ENCODE measurements around the gene RPP38. TPM values are rescaled to one million over a fixed set of nuclear protein-coding genes. Genes with fewer than 3 reads are reported as not detected.

Gene RPP38
- total RNA-seq, 2 experiments from 2014 or later: 12.9 to 14.9 TPM

- peaks cover 59% of the 10 kb centered on the region for H3K36me3 ChIP-seq (ENCODE audit: insufficient read depth, low read length)
- ChIA-PET CTCF (interaction anchor here (1.1 kb wide), 1 partner anchor 119 kb away, joined by 3 read pairs; no protein-coding TSS in a partner anchor), POLR2A (no interaction called here)
- peaks cover 4% of the 10 kb centered on the region for H3K4me1 ChIP-seq (ENCODE audit: insufficient read depth, low read length)
- Mint-ChIP-seq H3K4me3 (no peak overlapping the region), H3K36me3 (ENCODE audit: low read depth) (peaks cover 50% of the 10 kb centered on the region), H3K27ac (peak overlapping the region; percentile 59), H3K27me3 (no peaks in the 10 kb centered on the region), H3K9me3 (no peaks in the 10 kb centered on the region), H3K4me1 (ENCODE audit: low read depth) (peaks cover 22% of the 10 kb centered on the region)
- ATAC-seq (ENCODE audit: poor library complexity) (no peak), DNase-seq (no peak)
- H3K4me3 ChIP-seq (ENCODE audit: low read length): no peak overlapping the region
- H3K27me3 ChIP-seq (ENCODE audit: control insufficient read depth in 1 of 2, insufficient read depth in 2 of 2, low read length in 2 of 2): no peaks in the 10 kb centered on the region
- TF ChIP-seq CTCF (IDR thresholded peaks at IDR 0.05): no peak
- intact Hi-C loops (cut with DNase I, micrococcal nuclease): no loop called here
- H3K27ac ChIP-seq (ENCODE audit: low read depth in 1 of 2, low read length in 2 of 2): no peak overlapping the region
- no peaks in the 10 kb centered on the region for H3K9me3 ChIP-seq (ENCODE audit: control insufficient read depth in 1 of 2, insufficient read depth in 1 of 2, low read length in 2 of 2)
Observed at GRCh38 chr10:15122477-15123030, 25.4 kb downstream of the RPP38 start.

GRCh38 chr10:15123749-15124184 lies 26.6 kb downstream of the RPP38 start:
- ATAC-seq (ENCODE audit: poor library complexity): no peak

GRCh38 chr10:15124190-15124589 lies 27.0 kb downstream of the RPP38 start:
- DNase-seq (no peak), ATAC-seq (ENCODE audit: poor library complexity) (no peak)
- Histone ChIP-seq H3K27ac (ENCODE audit: low read depth in 1 of 2, low read length in 2 of 2) (no peak overlapping the region), H3K9me3 (ENCODE audit: control insufficient read depth in 1 of 2, insufficient read depth in 1 of 2, low read length in 2 of 2) (no peaks in the 10 kb centered on the region), H3K4me3 (ENCODE audit: low read length) (no peak overlapping the region), H3K4me1 (ENCODE audit: insufficient read depth, low read length) (peaks cover 4% of the 10 kb centered on the region), H3K36me3 (ENCODE audit: insufficient read depth, low read length) (peaks cover 60% of the 10 kb centered on the region), H3K27me3 (ENCODE audit: control insufficient read depth in 1 of 2, insufficient read depth in 2 of 2, low read length in 2 of 2) (no peaks in the 10 kb centered on the region)
- Mint-ChIP-seq H3K27me3 (no peaks in the 10 kb centered on the region), H3K4me3 (no peak overlapping the region), H3K4me1 (ENCODE audit: low read depth) (peaks cover 22% of the 10 kb centered on the region), H3K36me3 (ENCODE audit: low read depth) (peaks cover 67% of the 10 kb centered on the region), H3K9me3 (no peaks in the 10 kb centered on the region), H3K27ac (peak overlapping the region; percentile 12)
- CTCF ChIA-PET: interaction anchor here (0.6 kb wide), 1 partner anchor 18 kb away, joined by 3 read pairs; no protein-coding TSS in a partner anchor
- no peak for TF ChIP-seq CTCF (IDR thresholded peaks at IDR 0.05)
- POLR2A ChIA-PET: interaction anchor here (0.6 kb wide), 1 partner anchor 45 kb away, joined by 3 read pairs; the partner anchor contains the start of gene NMT2
- intact Hi-C loops (cut with DNase I, micrococcal nuclease): no loop called here

More at GRCh38 chr10:15123749-15124184, 26.6 kb downstream of the RPP38 start:
- ChIA-PET CTCF (interaction anchor here (0.6 kb wide), 1 partner anchor 17 kb away, joined by 3 read pairs; no protein-coding TSS in a partner anchor), POLR2A (interaction anchor here (0.6 kb wide), 1 partner anchor 45 kb away, joined by 3 read pairs; the partner anchor contains the start of gene NMT2)
- DNase-seq: no peak
- H3K36me3 Mint-ChIP-seq (ENCODE audit: low read depth): peaks cover 62% of the 10 kb centered on the region
- H3K27me3 ChIP-seq (ENCODE audit: control insufficient read depth in 1 of 2, insufficient read depth in 2 of 2, low read length in 2 of 2): no peaks in the 10 kb centered on the region
- no peak overlapping the region for H3K4me3 Mint-ChIP-seq
- H3K9me3 ChIP-seq (ENCODE audit: control insufficient read depth in 1 of 2, insufficient read depth in 1 of 2, low read length in 2 of 2): no peaks in the 10 kb centered on the region
- peaks cover 4% of the 10 kb centered on the region for H3K4me1 ChIP-seq (ENCODE audit: insufficient read depth, low read length)
- H3K27me3 Mint-ChIP-seq: no peaks in the 10 kb centered on the region
- H3K9me3 Mint-ChIP-seq: no peaks in the 10 kb centered on the region
- H3K4me3 ChIP-seq (ENCODE audit: low read length): no peak overlapping the region
- H3K4me1 Mint-ChIP-seq (ENCODE audit: low read depth): peaks cover 22% of the 10 kb centered on the region
- no peak overlapping the region for H3K27ac ChIP-seq (ENCODE audit: low read depth in 1 of 2, low read length in 2 of 2)
- peak overlapping the region; percentile 12 for H3K27ac Mint-ChIP-seq
- intact Hi-C loops (cut with DNase I, micrococcal nuclease): no loop called here
- no peak for TF ChIP-seq CTCF (IDR thresholded peaks at IDR 0.05)
- H3K36me3 ChIP-seq (ENCODE audit: insufficient read depth, low read length): peaks cover 60% of the 10 kb centered on the region
